GM12878 (cell line): ENCODE measurements around the gene RRM2. TPM values are rescaled to one million over a fixed set of nuclear protein-coding genes. Genes with fewer than 3 reads are reported as not detected.

Experiments used
- ATAC-seq: fragments of 200-7000 bp; cut with Tn5 transposase; 3 replicates; pipeline ENCODE4 v1.9.1; 2020; ENCODE audit warnings: mild to moderate bottlenecking, moderate library complexity
- BruUV-seq: library from RNA; stranded (reverse); fragments of 400-500 nt; replicated peaks from 2 replicates; lab custom pipeline; 2021; lab: Mats Ljungman, UMichigan
- CTCF ChIA-PET: fragments of 300-600 bp; sonication (Branson Sonifier 250); formaldehyde crosslinking; extraction: SDS; loops from one replicate; lab custom pipeline; 2021; ENCODE audit warnings: inconsistent platforms; lab: Yijun Ruan, JAX
- POLR2A ChIA-PET: fragments of 350-600 bp; formaldehyde crosslinking; extraction: SDS; loops from one replicate; lab custom pipeline; 2021; ENCODE audit warnings: inconsistent platforms; lab: Charles Lee
- RAD21 ChIA-PET: fragments of 300-600 bp; sonication (Branson Sonifier 250); formaldehyde crosslinking; loops from one replicate; lab custom pipeline; 2023; ENCODE audit warnings: antibody characterized with exemption; ENCODE audit not compliant: unreplicated experiment; lab: Charles Lee
- SMC1A ChIA-PET: fragments of 300-600 bp; sonication (Branson Sonifier 250); formaldehyde crosslinking; loops from one replicate; lab custom pipeline; 2023; ENCODE audit not compliant: unreplicated experiment, uncharacterized antibody; lab: Charles Lee
- DNase-seq: peaks from one replicate; pipeline ENCODE4 v3.0.0-alpha.2; 2011; ENCODE audit warnings: low read depth, low spot score
- FAIRE-seq: peaks from 3 replicates; lab custom pipeline; 2011; peaks lifted over from hg19 to GRCh38; lab: Jason Lieb, UNC
- H2AFZ ChIP-seq: 2 replicates; pipeline ENCODE4 v1.6.0; 2011; ENCODE audit warnings: low read depth, low read length, control low read depth; ENCODE audit not compliant: control insufficient read depth
- H3K27ac ChIP-seq: 2 replicates; pipeline ENCODE4 v1.5.1; 2011; ENCODE audit warnings: control low read depth; ENCODE audit not compliant: control insufficient read depth, insufficient read depth
- H3K27me3 ChIP-seq, 2 experiments: replicated peaks in 1 of 2; 2 replicates each; pipeline versions ENCODE4 v1.6.0 to v1.6.1; 2011; ENCODE audit warnings: low read length in 1 of 2; ENCODE audit not compliant: control insufficient read depth in 2 of 2, insufficient read depth in 2 of 2
- H3K36me3 ChIP-seq, 2 experiments: 2 replicates each; pipeline ENCODE4 v1.5.1; 2011; ENCODE audit warnings: low read length in 1 of 2; ENCODE audit not compliant: control insufficient read depth in 2 of 2, insufficient read depth in 2 of 2
- H3K4me1 ChIP-seq: 2 replicates; pipeline ENCODE4 v1.6.1; 2011; ENCODE audit warnings: mild to moderate bottlenecking, low read length, moderate library complexity, mixed read lengths; ENCODE audit not compliant: control insufficient read depth, insufficient read depth
- H3K4me2 ChIP-seq: 2 replicates; pipeline ENCODE4 v1.6.0; 2011; ENCODE audit warnings: control low read depth; ENCODE audit not compliant: control insufficient read depth, insufficient read depth
- H3K4me3 ChIP-seq: fragments of 200-600 bp; sonication (generic); 2 replicates; pipeline ENCODE4 v1.5.1; 2016
- H3K79me2 ChIP-seq: 2 replicates; pipeline ENCODE4 v1.6.0; 2011; ENCODE audit warnings: low read length; ENCODE audit not compliant: control insufficient read depth, insufficient read depth
- H3K9ac ChIP-seq: 2 replicates; pipeline ENCODE4 v1.8.0; 2011; ENCODE audit warnings: low read length, control low read depth, mixed read lengths; ENCODE audit not compliant: control insufficient read depth, insufficient read depth
- H3K9me3 ChIP-seq: replicated peaks from 3 replicates; pipeline ENCODE4 v1.5.1; 2011; ENCODE audit warnings: mild to moderate bottlenecking, low read length; ENCODE audit not compliant: control insufficient read depth, insufficient read depth
- H4K20me1 ChIP-seq: 2 replicates; pipeline ENCODE4 v1.6.0; 2011; ENCODE audit not compliant: control insufficient read depth, insufficient read depth
- CHD2 ChIP-seq: IDR thresholded peaks from 2 replicates; pipeline ENCODE4 v1.6.1; 2011; ENCODE audit warnings: low read depth, low read length, improper control_type of control experiment, borderline replicate concordance
- EGR1 ChIP-seq, 2 experiments: IDR thresholded peaks; 1 replicate in 1 of 2; 2 replicates in 1 of 2; pipeline ENCODE4 v1.6.1; 2011 to 2012; ENCODE audit warnings: low read depth in 2 of 2, low read length in 2 of 2, borderline replicate concordance in 1 of 2, mild to moderate bottlenecking in 1 of 2, moderate library complexity in 1 of 2
- ESRRA ChIP-seq: IDR thresholded peaks from 2 replicates; pipeline ENCODE4 v1.6.1; 2012; ENCODE audit warnings: mild to moderate bottlenecking, low read length, improper control_type of control experiment
- FOS ChIP-seq: IDR thresholded peaks from 3 replicates; pipeline ENCODE4 v1.6.1; 2011; ENCODE audit warnings: borderline replicate concordance; ENCODE audit not compliant: insufficient read length; ENCODE audit errors: extremely low read depth
- FOXK2 ChIP-seq: fragments of 450-650 bp; IDR thresholded peaks from 2 replicates; pipeline ENCODE4 v1.6.1; 2017; ENCODE audit warnings: mild to moderate bottlenecking, moderate library complexity
- JUNB ChIP-seq: IDR thresholded peaks from 2 replicates; pipeline ENCODE4 v1.6.1; 2016; ENCODE audit warnings: antibody characterized with exemption, mild to moderate bottlenecking
- KAT2A ChIP-seq: conservative IDR thresholded peaks from 2 replicates; pipeline ENCODE4 v1.6.1; 2011; ENCODE audit warnings: low read depth, low read length; ENCODE audit not compliant: control insufficient read depth
- KLF5 ChIP-seq: fragments of 450-650 bp; IDR thresholded peaks from 2 replicates; pipeline ENCODE4 v1.6.1; 2014; ENCODE audit warnings: mild to moderate bottlenecking; ENCODE audit not compliant: partially characterized antibody
- LARP7 ChIP-seq: fragments of 450-650 bp; IDR thresholded peaks from 2 replicates; pipeline ENCODE4 v1.6.1; 2017; ENCODE audit warnings: mild to moderate bottlenecking
- MEF2A ChIP-seq: IDR thresholded peaks from 2 replicates; pipeline ENCODE4 v1.6.1; 2011; ENCODE audit warnings: low read depth, mild to moderate bottlenecking, low read length, moderate library complexity; ENCODE audit not compliant: insufficient read depth
- NR2F1 ChIP-seq: fragments of 450-650 bp; conservative IDR thresholded peaks from 2 replicates; pipeline ENCODE4 v1.6.1; 2017; ENCODE audit warnings: mild to moderate bottlenecking
- RB1 ChIP-seq: fragments of 450-650 bp; formaldehyde crosslinking; IDR thresholded peaks from 2 replicates; pipeline ENCODE4 v1.6.1; 2017; ENCODE audit warnings: mild to moderate bottlenecking, borderline replicate concordance
- RUNX3 ChIP-seq: IDR thresholded peaks from 2 replicates; pipeline ENCODE4 v1.6.1; 2012; ENCODE audit warnings: low read length, inconsistent platforms
- SP1 ChIP-seq: IDR thresholded peaks from one replicate; pipeline ENCODE4 v1.6.1; 2011; ENCODE audit warnings: low read depth, low read length
- SPI1 ChIP-seq: IDR thresholded peaks from 2 replicates; pipeline ENCODE4 v1.6.1; 2011; ENCODE audit warnings: low read depth, mild to moderate bottlenecking, low read length, moderate library complexity, borderline replicate concordance; ENCODE audit not compliant: insufficient read depth
- SUPT20H ChIP-seq: IDR thresholded peaks from 2 replicates; pipeline ENCODE4 v1.6.1; 2011; ENCODE audit warnings: low read depth, mild to moderate bottlenecking, low read length, moderate library complexity, borderline replicate concordance; ENCODE audit not compliant: control insufficient read depth
- TARDBP ChIP-seq: IDR thresholded peaks from 2 replicates; pipeline ENCODE4 v1.6.1; 2016; ENCODE audit warnings: borderline replicate concordance
- TCF12 ChIP-seq: IDR thresholded peaks from 2 replicates; pipeline ENCODE4 v1.6.1; 2011; ENCODE audit warnings: low read depth, mild to moderate bottlenecking, low read length
- ZBED1 ChIP-seq: IDR thresholded peaks from 2 replicates; pipeline ENCODE4 v1.6.1; 2016; ENCODE audit warnings: borderline replicate concordance
- ZNF207 ChIP-seq: fragments of 450-650 bp; IDR thresholded peaks from 2 replicates; pipeline ENCODE4 v1.6.1; 2014; ENCODE audit warnings: antibody characterized with exemption, mild to moderate bottlenecking, borderline replicate concordance
- ZNF217 ChIP-seq: fragments of 450-650 bp; IDR thresholded peaks from 2 replicates; pipeline ENCODE4 v1.6.1; 2017; ENCODE audit warnings: antibody characterized with exemption, mild to moderate bottlenecking
- WGBS: methylation state at CpG from one replicate; pipeline ENCODE4 v1.1.6; 2016; ENCODE audit warnings: low lambda C conversion rate; ENCODE audit not compliant: insufficient replicate concordance, insufficient coverage; ENCODE audit errors: missing lambda C conversion rate; 5-methylcytosine and 5-hydroxymethylcytosine counted together
- in situ Hi-C: fragments of 300-500 bp; cut with MboI; formaldehyde crosslinking; loops from 9 replicates; pipeline ENCODE4 v1.14.3; 2018; ENCODE audit warnings: mixed read lengths
- intact Hi-C: fragments of 100-400 bp; cut with micrococcal nuclease; formaldehyde crosslinking; loops from one replicate; pipeline ENCODE4 v1.14.2; 2022; ENCODE audit not compliant: unreplicated experiment
- polyA plus RNA-seq, 11 experiments: library from polyadenylated mRNA; depleted of rRNA in 4 of 11; unstranded in 6 of 11; stranded (reverse) in 5 of 11; fragments of >200 nt; fragmentation: Nextera tagmentation in 4 of 11; fragmentation: Illumina TruSeq in 1 of 11; extraction: Ambion mirVana in 4 of 11; extraction: Trizol in 1 of 11; gene quantifications; 1 replicate in 1 of 11; 2 replicates in 10 of 11; pipeline versions ENCODE4 v1.2.1 to v1.2.3, GENCODE V29; 2011 to 2016; ENCODE audit warnings: inconsistent platforms in 2 of 11, missing spikeins in 2 of 11, low read depth in 1 of 11
- total RNA-seq, 4 experiments: library from RNA; depleted of rRNA in 3 of 4; stranded (reverse); fragments of >200 nt in 3 of 4; fragmentation: Illumina TruSeq in 1 of 4; extraction: Trizol in 1 of 4; gene quantifications; 2 replicates each; pipeline versions ENCODE4 v1.2.1 to v1.2.3, GENCODE V29; 2013 to 2021
- TF ChIP-seq, protein P1 (sequence below): IDR thresholded peaks from 2 replicates; pipeline ENCODE4 v1.6.1; 2012; ENCODE audit warnings: mild to moderate bottlenecking, low read depth, low read length

The RRM2 gene
- total and polyA plus RNA-seq, 10 of the 15 experiments (the other 5 are each of a cell fraction or from before 2014, with no cell fraction given) = 54.4 to 771 (median 159) TPM

DNA sequence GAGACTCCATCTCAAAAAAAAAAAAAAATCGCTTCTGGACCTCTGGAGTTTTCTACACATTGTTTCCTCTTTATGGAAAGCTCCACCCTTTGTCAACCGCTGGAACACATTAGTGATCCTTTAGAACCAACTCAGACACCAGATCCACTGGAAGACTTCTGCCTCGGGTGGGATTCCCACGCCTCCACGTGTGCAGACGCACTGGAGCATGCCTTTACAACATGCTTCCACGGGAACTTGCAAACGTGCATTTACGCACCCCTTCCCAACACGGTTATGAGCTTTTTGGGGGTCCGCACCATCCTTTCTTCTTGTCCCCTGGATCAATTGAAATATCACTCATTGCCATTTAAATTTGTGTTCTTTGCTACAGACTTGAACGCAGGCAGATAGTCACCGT is 47.4 kb upstream of the RRM2 start (continued):
- no peak for TF ChIP-seq ZNF217
- TF ChIP-seq NR2F1 = no peak
- TF ChIP-seq SP1 = no peak
- TF ChIP-seq FOS = no peak
- TF ChIP-seq RB1 = no peak

DNA sequence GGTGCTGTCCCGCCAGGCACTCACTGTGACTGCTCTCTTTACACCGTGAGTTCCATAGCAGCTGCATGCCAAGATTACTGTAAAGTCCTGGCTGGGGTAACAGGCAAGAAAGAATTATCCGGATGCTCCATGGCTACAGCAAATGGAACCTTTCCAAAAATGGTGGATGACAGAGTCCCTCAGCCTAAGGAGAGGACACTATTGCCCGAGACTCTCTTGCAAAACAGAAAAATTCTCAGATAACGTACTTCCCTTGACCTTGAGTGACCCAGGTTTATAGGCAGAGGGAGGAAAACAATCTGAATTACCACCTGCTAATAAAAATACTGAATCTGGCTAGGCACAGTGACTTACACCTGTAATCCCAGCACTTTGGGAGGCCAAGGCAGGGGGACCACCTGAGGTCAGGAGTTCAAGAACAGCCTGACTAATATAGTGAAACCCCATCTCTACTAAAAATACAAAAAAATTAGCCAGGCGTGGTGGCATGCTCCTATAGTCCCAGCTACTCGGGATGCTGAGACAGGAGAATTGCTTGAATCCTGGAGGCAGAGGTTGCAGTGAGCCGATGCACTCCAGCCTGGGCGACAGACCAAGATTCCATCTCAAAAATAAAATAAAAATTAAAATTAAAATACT is 46.8 kb upstream of the RRM2 start:
- H3K27ac ChIP-seq = no peak overlapping the region
- FAIRE-seq (no peak), ATAC-seq (no peak), DNase-seq (no peak)
- BruUV-seq = no TSS peak
- no peaks in the 10 kb centered on the region for H3K36me3 ChIP-seq
- H2AFZ ChIP-seq = no peak overlapping the region
- H3K9me3 ChIP-seq = no peaks in the 10 kb centered on the region
- H3K4me3 ChIP-seq = no peak overlapping the region
- RAD21 ChIA-PET = interaction anchor here (1.2 to 13.2 kb wide), 7 partner anchors 15 to 359 kb away, joined by 3 to 216 read pairs (median 34); partner anchors contain the start of gene RRM2
- SMC1A ChIA-PET = interaction anchor here (0.6 to 13.9 kb wide), 8 partner anchors 13 to 433 kb away, joined by 3 to 236 read pairs (median 20); no protein-coding TSS in a partner anchor
- CTCF ChIA-PET = interaction anchor here (1.0 to 22.8 kb wide), 6 partner anchors 21 to 370 kb away, joined by 3 to 983 read pairs (median 48); no protein-coding TSS in a partner anchor
- in situ Hi-C loops = loop anchor here (5.0 kb wide), 1 partner anchor 362 kb away; no protein-coding TSS in a partner anchor
- POLR2A ChIA-PET = interaction anchor here (0.7 to 3.0 kb wide), 4 partner anchors 16 to 359 kb away, joined by 3 to 8 read pairs (median 4); no protein-coding TSS in a partner anchor
- no peaks in the 10 kb centered on the region for H4K20me1 ChIP-seq
- H3K4me2 ChIP-seq = peak overlapping the region; percentile 63; the same call in 1 of the 2 replicates
- H3K27me3 ChIP-seq = no peaks in the 10 kb centered on the region
- 24% methylated on average over 9 of the region's 9 CpGs for WGBS
- H3K9ac ChIP-seq = no peak overlapping the region; the same call in 1 of the 2 replicates
- H3K4me1 ChIP-seq = peaks cover 24% of the 10 kb centered on the region
- no peaks in the 10 kb centered on the region; the same call in 1 of the 2 replicates for H3K79me2 ChIP-seq
- intact Hi-C loops = no loop called here
- TF ChIP-seq ZBED1 (no peak), ZNF207 (no peak), CHD2 (no peak), RUNX3 (peak; percentile 32; the same call in 1 of the 2 replicates), EGR1 (IDR thresholded peaks at IDR 0.05; ENCODE audit: borderline replicate concordance in 1 of 2, low read depth in 2 of 2, low read length in 2 of 2) (no peak), ESRRA (no peak), TCF12 (0 out of 2 replicates have a peak, but pooled peaks have one; percentile 16), KAT2A (no peak), JUNB (peak; percentile 78), KLF5 (no peak), SP1 (no peak), FOXK2 (no peak), LARP7 (no peak), SPI1 (no peak), TARDBP (no peak), SUPT20H (no peak), MEF2A (0 out of 2 replicates have a peak, but pooled peaks have one; percentile 52)
- TF ChIP-seq, protein P1, sequence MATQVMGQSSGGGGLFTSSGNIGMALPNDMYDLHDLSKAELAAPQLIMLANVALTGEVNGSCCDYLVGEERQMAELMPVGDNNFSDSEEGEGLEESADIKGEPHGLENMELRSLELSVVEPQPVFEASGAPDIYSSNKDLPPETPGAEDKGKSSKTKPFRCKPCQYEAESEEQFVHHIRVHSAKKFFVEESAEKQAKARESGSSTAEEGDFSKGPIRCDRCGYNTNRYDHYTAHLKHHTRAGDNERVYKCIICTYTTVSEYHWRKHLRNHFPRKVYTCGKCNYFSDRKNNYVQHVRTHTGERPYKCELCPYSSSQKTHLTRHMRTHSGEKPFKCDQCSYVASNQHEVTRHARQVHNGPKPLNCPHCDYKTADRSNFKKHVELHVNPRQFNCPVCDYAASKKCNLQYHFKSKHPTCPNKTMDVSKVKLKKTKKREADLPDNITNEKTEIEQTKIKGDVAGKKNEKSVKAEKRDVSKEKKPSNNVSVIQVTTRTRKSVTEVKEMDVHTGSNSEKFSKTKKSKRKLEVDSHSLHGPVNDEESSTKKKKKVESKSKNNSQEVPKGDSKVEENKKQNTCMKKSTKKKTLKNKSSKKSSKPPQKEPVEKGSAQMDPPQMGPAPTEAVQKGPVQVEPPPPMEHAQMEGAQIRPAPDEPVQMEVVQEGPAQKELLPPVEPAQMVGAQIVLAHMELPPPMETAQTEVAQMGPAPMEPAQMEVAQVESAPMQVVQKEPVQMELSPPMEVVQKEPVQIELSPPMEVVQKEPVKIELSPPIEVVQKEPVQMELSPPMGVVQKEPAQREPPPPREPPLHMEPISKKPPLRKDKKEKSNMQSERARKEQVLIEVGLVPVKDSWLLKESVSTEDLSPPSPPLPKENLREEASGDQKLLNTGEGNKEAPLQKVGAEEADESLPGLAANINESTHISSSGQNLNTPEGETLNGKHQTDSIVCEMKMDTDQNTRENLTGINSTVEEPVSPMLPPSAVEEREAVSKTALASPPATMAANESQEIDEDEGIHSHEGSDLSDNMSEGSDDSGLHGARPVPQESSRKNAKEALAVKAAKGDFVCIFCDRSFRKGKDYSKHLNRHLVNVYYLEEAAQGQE = no peak
